SK-N-SH (cell line): ENCODE results near the gene SAA1.
"Not testable (repeated sequence)": the region's sequence is repeated elsewhere in the genome, so short reads cannot be mapped to it uniquely, and the experiment has no call there.

Experiments used
- CHD2 ChIP-seq: fragments of 150-350 bp; IDR thresholded peaks from 2 replicates; pipeline ENCODE4 v1.6.1; 2018; ENCODE audit warnings: low read length; ENCODE audit not compliant: partially characterized antibody
- FOXJ3 ChIP-seq: sonication (generic); formaldehyde crosslinking; IDR thresholded peaks from 2 replicates; pipeline ENCODE4 v1.5.1; 2020; ENCODE audit warnings: mild to moderate bottlenecking, missing genetic modification reagents
- NRF1 ChIP-seq: IDR thresholded peaks from 2 replicates; pipeline ENCODE4 v1.6.1; 2012; ENCODE audit warnings: low read depth, mild to moderate bottlenecking, low read length
- POLR2AphosphoS5 ChIP-seq: IDR thresholded peaks from 2 replicates; pipeline ENCODE4 v1.6.1; 2012; ENCODE audit warnings: low read depth, low read length
- RFX5 ChIP-seq: IDR thresholded peaks from 2 replicates; pipeline ENCODE4 v1.6.1; 2012; ENCODE audit warnings: mild to moderate bottlenecking, improper control_type of control experiment, low read length
- SMC3 ChIP-seq: IDR thresholded peaks from 2 replicates; pipeline ENCODE4 v1.6.1; 2012; ENCODE audit warnings: low read depth, low read length, improper control_type of control experiment
- TF ChIP-seq, protein P1 (sequence below): IDR thresholded peaks from 2 replicates; pipeline ENCODE4 v1.4.0; 2012; ENCODE audit warnings: low read depth
- TF ChIP-seq, protein P2 (sequence below): fragments of 200-600 bp; sonication (generic); IDR thresholded peaks from 2 replicates; pipeline ENCODE4 v1.6.1; 2017; ENCODE audit warnings: antibody characterized with exemption, mild to moderate bottlenecking, moderate library complexity
- TF ChIP-seq, protein P3 (sequence below): fragments of 150-350 bp; IDR thresholded peaks from 2 replicates; pipeline ENCODE4 v1.6.1; 2017; ENCODE audit warnings: antibody characterized with exemption, low read length, low read depth, borderline replicate concordance
- TF ChIP-seq, protein P4 (sequence below): IDR thresholded peaks from 2 replicates; pipeline ENCODE4 v1.6.1; 2012; ENCODE audit warnings: mild to moderate bottlenecking, low read depth, low read length, moderate library complexity

DNA sequence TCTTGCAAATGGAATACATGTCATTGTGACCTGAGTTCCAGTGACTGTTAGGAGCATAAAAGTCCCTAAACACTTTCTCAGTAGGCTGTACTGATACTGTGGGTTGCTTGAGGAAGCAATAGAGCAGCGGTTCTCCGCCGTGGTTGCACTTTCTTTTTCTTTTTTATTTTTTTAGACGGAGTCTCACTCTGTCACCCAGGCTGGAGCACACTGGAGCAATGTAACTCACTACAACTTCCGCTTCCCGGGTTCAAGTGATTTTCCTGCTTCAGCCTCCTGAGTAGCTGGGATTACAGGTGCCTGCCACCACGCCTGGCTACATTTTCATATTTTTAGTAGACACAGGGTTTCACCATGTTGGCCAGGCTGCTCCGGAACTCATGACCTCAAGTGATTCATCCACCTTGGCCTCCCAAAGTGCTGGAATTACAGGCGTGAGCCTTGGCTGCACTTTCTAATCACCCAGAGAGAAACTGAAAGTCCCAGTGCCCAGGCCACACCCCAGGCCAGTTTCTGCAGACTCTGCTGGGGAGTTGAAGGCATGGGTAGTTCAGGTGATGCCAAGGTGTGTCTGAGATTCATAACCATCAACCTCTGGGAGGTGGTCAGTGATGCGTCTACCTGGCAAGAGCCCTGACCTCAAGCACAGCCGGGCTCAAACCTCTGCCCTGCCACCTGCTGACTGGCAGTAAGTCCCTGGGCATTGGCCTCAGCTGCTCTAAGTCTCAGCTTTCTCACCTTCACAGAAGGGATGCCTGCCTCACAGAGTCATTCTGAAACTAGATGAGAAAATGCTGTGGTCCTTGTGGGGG, 19.5 kb upstream of the SAA1 start:
- TF ChIP-seq POLR2AphosphoS5; FOXJ3 (CRISPR knock-in tag); CHD2; RFX5; NRF1; SMC3: not testable (repeated sequence)
- TF ChIP-seq, protein P1, sequence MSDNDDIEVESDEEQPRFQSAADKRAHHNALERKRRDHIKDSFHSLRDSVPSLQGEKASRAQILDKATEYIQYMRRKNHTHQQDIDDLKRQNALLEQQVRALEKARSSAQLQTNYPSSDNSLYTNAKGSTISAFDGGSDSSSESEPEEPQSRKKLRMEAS: not testable (repeated sequence)
- TF ChIP-seq, protein P2, sequence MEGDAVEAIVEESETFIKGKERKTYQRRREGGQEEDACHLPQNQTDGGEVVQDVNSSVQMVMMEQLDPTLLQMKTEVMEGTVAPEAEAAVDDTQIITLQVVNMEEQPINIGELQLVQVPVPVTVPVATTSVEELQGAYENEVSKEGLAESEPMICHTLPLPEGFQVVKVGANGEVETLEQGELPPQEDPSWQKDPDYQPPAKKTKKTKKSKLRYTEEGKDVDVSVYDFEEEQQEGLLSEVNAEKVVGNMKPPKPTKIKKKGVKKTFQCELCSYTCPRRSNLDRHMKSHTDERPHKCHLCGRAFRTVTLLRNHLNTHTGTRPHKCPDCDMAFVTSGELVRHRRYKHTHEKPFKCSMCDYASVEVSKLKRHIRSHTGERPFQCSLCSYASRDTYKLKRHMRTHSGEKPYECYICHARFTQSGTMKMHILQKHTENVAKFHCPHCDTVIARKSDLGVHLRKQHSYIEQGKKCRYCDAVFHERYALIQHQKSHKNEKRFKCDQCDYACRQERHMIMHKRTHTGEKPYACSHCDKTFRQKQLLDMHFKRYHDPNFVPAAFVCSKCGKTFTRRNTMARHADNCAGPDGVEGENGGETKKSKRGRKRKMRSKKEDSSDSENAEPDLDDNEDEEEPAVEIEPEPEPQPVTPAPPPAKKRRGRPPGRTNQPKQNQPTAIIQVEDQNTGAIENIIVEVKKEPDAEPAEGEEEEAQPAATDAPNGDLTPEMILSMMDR: not testable (repeated sequence)
- TF ChIP-seq, protein P3, sequence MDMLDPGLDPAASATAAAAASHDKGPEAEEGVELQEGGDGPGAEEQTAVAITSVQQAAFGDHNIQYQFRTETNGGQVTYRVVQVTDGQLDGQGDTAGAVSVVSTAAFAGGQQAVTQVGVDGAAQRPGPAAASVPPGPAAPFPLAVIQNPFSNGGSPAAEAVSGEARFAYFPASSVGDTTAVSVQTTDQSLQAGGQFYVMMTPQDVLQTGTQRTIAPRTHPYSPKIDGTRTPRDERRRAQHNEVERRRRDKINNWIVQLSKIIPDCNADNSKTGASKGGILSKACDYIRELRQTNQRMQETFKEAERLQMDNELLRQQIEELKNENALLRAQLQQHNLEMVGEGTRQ: not testable (repeated sequence)
- TF ChIP-seq, protein P4, sequence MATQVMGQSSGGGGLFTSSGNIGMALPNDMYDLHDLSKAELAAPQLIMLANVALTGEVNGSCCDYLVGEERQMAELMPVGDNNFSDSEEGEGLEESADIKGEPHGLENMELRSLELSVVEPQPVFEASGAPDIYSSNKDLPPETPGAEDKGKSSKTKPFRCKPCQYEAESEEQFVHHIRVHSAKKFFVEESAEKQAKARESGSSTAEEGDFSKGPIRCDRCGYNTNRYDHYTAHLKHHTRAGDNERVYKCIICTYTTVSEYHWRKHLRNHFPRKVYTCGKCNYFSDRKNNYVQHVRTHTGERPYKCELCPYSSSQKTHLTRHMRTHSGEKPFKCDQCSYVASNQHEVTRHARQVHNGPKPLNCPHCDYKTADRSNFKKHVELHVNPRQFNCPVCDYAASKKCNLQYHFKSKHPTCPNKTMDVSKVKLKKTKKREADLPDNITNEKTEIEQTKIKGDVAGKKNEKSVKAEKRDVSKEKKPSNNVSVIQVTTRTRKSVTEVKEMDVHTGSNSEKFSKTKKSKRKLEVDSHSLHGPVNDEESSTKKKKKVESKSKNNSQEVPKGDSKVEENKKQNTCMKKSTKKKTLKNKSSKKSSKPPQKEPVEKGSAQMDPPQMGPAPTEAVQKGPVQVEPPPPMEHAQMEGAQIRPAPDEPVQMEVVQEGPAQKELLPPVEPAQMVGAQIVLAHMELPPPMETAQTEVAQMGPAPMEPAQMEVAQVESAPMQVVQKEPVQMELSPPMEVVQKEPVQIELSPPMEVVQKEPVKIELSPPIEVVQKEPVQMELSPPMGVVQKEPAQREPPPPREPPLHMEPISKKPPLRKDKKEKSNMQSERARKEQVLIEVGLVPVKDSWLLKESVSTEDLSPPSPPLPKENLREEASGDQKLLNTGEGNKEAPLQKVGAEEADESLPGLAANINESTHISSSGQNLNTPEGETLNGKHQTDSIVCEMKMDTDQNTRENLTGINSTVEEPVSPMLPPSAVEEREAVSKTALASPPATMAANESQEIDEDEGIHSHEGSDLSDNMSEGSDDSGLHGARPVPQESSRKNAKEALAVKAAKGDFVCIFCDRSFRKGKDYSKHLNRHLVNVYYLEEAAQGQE: not testable (repeated sequence)
